DND-41 (cell line): Measurements from ENCODE around the gene FXYD7.

Experiments used
- EZH2 ChIP-seq: IDR thresholded peaks from 3 replicates; pipeline ENCODE4 v1.6.1; 2012; ENCODE audit warnings: borderline replicate concordance, low read depth, mild to moderate bottlenecking, moderate library complexity, low read length, inconsistent platforms; ENCODE audit not compliant: severe bottlenecking
- TF ChIP-seq, protein P1 (sequence below): IDR thresholded peaks from 2 replicates; pipeline ENCODE4 v1.5.1; 2012; ENCODE audit warnings: borderline replicate concordance, low read length, moderate library complexity, mild to moderate bottlenecking; ENCODE audit not compliant: poor library complexity, severe bottlenecking; ENCODE audit errors: extremely low read depth

DNA sequence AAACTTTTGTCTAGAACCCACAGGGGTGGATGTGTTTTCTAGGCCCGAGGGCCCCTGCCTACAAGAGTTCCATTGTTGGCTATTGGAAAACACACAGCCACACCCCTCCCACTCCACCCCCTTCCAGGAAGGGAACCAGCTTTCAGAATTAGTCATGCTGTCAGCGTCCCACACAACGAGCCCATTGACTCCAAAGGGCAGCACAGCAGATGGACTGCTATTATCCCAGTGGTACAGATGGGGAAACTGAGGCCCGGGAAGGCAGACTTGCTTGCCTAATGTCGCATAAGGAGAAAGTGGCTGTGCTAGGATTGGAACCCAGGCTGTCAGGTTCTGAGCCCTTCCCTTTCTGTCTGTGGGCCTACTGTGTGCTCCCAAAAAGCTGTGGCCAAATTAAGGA, 35.5 kb upstream of the FXYD7 start:
- TF ChIP-seq, protein P1, sequence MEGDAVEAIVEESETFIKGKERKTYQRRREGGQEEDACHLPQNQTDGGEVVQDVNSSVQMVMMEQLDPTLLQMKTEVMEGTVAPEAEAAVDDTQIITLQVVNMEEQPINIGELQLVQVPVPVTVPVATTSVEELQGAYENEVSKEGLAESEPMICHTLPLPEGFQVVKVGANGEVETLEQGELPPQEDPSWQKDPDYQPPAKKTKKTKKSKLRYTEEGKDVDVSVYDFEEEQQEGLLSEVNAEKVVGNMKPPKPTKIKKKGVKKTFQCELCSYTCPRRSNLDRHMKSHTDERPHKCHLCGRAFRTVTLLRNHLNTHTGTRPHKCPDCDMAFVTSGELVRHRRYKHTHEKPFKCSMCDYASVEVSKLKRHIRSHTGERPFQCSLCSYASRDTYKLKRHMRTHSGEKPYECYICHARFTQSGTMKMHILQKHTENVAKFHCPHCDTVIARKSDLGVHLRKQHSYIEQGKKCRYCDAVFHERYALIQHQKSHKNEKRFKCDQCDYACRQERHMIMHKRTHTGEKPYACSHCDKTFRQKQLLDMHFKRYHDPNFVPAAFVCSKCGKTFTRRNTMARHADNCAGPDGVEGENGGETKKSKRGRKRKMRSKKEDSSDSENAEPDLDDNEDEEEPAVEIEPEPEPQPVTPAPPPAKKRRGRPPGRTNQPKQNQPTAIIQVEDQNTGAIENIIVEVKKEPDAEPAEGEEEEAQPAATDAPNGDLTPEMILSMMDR = no peak
- no peak for TF ChIP-seq EZH2
